CD4-positive, alpha-beta T cell treated with Interleukin-4 for 4 hours (primary cell): Measurements from ENCODE around the gene TRPM3.

Source experiments
- DNase-seq: peaks from one replicate; pipeline ENCODE4 v3.0.0-alpha.2; 2020

The TRPM3 gene

DNA sequence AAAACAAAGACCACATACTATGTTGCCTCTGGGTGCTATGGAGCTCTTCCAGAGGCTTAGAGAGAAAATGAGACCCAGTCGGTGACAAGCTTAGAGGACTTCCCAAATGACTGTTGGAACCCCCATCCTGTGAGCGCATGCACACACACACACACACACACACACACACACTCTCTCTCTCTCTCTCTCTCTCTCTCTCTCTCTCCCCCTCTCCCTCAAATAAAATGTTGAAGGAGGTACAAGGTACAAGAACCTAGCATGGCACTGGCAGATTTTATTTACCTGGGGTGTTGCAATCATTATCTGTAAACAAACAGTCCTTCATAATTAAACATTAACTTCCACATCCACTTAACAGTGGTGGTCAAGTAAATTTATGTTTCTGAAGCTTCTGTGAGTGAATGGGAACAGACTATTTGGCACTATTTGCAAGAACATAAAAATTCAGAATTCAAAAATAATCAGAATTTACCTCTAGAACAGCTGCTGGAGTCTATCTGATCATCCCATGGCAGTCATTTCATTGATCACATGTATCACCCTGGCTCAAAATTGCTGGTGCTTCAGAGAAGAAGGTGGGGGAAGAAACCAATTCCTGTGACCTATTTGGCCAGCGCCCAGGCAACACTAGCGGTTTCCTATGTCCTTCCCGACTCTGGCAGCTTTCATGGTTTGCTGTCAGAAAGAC is 24.9 kb downstream of the TRPM3 start:
- DNase-seq = no peak

DNA sequence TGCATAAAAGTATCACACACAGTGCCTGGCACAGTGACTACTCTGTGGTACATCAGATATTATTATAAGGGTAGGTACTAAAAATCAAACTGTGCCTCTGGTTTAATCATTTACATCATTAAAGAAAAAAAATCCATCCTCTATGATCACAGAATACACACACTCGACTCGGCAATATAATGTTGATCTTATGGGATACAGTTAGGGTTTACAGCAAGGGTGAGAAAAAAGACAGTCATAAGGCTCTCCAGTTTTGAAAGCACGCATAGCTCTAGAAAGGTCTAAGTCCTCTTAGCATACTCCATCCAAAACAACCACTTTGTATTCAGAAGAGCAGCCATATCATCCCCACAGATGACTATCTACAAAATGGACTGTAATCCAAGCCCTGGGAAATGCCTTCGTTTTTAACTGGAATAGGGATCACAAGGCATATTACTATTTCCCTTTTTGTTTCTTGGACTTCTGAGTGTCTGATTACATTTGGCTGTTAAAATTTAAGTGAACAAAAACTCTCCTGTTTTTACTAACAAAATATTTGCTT is 26.6 kb downstream of the TRPM3 start:
- no peak for DNase-seq

DNA sequence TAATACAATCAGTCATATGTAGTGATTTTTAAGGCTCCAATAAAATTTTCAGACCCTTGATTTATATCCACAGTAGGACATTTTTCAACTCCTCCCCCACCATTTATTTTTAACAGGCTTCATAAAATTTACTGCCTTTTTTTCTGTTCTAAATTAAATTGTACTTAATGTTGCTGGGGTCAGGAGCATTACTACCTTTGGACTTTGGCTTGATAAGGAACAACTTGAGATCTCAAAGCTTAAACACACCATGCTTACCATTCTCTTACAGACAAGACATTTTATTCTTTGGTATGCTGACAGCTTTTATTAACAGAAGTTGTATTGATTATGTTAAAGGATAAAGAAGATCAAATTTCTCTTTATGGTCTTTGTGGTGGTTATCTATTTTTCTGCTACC is 30.5 kb downstream of the TRPM3 start:
- DNase-seq = no peak

DNA sequence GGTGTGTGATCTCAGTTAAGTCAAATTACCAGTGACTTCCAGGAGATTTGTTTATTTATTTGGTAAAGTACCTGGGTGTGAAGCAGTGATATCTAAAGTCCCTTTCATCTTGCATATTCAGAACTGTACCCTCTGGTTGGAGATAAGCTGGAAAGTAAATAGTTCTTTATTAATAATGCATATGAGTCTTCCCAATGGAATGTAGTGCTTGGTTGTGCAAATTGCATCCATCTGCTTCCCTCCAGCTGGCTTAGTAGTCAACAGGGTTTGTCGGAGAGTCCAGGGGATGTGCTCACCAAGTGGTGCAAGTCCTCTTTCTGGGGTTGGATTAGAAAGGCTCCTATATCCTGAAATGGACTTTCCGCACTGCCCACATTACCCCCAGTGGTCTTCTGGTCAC is 42.0 kb downstream of the TRPM3 start:
- no peak for DNase-seq

DNA sequence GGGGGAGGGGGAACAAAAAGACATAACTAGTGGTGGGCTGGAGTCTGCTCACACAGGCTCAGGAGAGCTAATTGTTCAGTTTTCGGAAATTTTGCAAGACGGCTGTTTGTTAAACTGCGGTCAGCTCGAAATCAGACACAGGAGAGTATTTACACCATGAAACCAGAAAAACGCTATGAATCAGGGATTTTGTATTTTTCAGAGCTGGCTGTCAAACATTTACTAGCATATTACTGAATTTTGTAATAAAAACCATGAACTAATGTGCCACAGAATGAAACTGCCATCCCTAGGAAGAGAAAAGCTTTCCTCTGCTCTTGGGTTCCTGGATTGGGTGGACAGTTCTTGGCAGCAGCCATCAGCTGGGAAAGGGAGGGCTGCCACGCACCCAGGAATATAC is 45.3 kb downstream of the TRPM3 start:
- no peak for DNase-seq

DNA sequence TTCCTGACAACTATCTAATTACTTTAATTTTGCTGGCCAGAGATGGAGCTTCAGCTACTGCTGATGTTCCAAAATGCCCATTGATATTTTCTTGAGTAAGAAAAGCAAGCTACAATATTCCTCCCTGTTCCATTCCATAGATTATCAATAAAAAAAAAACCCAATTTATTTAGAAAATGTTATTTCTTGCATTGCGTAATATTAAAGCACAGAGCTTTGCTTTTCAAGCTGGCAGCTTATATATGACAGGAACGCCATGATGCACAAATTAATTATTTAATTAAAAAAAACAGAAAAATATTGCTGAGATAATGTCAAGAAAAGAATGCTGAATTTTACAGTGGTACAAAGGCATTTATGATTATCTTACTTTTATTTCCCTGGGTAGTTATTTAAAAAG is 47.9 kb downstream of the TRPM3 start:
- no peak for DNase-seq

DNA sequence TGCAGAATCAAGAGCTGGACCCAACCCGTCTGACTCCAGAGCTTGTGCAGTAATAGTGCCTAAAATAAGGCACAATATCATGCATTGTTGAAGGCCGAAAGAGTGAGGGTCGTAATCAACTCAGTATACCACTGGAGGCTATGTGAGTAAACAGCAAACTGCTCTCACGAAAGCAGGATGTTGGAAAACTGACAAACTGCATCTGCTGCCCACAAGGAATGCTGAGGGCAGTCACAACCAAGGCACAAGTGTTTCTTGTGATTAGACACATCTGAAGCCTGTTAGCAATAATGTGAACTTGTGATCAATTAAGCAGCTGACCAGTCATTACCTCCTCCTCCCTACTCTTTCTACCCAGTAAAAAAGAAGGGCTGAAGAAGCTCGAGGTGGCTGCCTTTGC is 48.8 kb downstream of the TRPM3 start:
- no peak for DNase-seq

DNA sequence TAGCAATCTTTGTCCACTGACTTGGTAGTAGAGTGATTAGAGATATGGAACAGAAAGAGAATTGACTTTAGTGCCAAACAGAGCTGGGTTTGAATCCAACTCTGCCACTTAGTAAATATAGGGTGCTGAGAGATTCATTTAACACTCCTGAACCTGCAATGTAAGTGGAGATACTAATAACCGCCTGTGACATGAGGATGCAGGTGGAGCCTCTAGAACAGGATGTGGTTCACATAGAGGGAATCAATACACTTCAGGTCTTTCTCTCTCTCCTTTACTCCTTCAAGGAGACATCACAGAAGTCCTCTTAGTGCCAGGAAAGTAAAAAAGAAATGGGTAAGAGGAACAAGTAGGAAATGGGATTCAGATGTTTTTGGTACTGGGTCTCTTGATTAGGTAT is 49.8 kb downstream of the TRPM3 start:
- DNase-seq = no peak

DNA sequence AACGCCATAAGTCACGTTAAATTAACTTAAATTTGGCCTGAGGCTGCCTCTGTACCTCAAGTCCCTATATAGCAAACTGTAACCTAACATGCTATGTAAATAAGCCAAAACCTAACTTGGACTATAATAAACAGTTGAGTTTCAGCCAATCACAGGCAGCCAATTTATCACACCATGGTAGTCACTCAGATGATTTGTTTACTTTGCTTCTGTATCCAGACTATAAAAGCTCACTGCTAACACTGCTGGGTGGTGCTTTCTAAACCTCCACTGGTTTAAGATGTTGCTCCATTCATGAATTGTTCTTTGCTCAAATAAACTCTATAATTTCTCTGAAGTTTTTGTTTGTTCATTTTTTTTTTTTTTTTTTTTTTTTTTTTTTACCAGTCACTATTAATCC is 62.8 kb downstream of the TRPM3 start:
- no peak for DNase-seq

DNA sequence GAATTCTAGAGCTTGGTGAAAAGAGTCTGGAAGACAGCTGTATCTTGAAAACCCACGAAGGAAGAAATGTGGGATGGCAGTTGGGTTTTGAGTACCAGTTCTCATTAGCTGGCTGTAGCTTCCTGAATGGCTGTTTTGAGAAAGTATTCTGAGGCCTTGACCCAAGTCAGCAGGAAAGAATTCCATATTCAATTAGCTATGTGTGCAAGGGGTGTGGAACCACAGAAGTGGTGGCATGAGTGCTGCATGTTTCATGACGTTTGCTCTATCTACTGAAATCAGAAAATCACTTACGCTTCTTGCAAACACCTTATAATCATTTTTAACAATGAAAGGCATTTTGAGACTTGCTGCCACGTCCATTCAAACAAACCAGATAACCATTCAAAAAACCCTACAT is 69.1 kb downstream of the TRPM3 start:
- no peak for DNase-seq

DNA sequence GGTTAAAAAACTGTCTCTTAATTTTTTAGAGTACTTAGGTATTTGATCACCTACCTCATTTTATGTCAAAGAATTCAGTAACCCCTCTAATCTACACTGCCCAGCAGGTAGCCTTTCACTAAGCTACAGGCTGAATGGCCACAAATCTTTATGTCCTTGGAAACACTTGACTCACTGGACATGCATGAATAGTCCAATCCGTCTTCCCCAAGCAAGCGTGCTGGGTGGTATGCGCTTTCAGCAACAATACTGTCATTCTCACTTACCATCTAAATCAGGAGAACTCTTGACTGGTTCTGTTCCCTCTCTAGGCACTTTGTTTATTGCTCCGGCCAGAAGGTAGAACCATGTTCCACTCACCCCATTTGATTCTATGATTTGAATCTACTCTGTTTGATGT is 73.1 kb downstream of the TRPM3 start:
- DNase-seq = no peak

DNA sequence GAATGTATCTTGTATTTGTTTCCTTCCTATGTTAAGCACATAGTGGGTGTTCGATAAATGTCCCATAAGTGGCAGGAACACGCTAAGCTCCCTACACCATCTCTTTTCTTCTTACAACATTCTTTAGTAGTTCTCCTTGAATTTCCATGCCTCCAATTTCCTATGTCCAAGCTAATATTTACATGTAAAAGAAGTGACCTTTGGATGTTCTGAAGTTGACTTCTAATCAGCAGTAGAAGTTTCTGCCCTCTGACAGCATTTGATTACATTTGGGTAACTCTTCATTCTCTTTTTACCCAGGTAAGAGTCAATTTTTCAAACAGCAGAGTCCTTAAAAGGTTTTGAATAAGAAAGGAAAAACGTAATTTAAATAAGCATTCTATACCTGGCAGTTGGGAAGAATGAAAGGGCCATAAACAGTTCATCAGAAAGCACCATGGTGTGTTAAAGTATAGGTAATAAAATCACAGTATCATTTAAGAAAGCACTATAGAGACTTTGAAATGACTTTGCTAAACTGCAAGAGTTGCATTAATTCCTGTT is 78.9 kb downstream of the TRPM3 start:
- no peak for DNase-seq

DNA sequence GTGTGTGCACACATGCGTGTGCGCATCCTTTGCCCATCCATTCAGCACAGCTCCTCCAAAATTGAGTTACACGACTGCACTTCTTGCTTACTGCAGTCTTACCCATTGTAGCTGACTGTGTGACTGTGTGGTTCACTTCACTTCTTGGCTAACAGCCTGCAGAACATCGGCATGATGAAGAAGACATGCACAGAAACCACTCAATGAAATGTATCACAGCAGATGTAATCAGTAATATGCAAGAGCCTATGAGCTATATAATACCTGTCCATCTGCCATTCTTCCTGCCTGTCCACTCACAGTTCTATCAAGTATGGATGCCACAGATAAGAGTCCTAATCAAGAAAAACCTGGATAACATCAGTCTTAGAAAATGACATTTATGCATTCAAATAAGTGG is 83.9 kb downstream of the TRPM3 start:
- no peak for DNase-seq

DNA sequence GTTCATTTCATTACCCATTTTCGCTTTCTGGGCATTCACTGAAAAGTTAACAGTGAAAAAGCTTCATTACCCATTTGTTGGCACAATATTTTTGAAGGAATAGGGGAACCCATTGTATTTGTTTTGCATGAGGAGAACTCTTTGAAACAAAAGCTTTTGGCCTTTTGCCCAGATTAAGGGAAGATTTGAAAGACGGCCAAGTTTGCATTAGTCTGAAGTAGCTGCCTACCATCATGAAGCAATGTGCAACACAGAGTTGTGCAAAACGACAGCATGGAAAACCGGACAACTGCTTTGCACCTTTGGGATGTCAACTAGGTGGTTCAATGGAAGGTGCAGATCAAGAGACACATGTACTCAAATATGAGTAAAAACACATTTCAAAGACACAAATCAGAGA is 84.9 kb downstream of the TRPM3 start:
- no peak for DNase-seq

DNA sequence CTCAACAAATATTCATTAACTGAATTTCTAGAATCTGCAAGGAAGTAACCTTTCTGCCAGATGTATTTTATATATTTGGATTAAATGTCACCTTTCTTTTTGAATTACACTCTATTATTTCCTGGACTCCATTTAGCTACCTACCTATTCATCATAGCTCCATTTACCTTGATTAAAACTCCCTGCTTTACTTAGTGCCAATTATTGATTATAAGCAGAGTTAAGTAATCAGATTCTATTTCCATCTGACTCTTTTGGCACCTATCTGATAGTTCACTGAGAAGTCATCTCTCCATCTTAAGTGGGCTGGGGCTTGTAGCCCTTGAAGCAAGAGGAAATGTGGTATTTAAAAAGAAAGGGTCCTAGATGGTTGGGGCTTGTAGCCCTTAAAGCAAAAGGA is 88.6 kb downstream of the TRPM3 start:
- no peak for DNase-seq

DNA sequence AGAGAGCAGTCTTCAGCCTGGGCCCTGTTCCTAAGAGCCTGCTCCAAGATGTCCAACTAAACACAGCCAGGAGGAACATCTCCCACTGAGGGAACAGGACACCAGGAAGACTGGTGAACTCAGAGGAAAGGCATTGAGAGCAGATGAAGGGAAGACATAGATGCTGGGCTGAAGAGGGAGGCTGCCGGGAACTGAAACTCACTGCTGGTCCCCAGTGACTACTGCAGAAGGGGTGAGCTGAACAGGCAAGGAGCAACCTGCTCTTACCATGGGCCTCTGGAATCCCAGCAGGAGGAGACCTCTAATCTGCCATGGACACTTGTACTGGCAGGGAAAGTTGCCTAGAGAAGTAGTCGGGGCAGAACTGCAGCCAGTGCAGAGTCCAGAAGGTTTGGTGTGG is 95.7 kb downstream of the TRPM3 start:
- no peak for DNase-seq

DNA sequence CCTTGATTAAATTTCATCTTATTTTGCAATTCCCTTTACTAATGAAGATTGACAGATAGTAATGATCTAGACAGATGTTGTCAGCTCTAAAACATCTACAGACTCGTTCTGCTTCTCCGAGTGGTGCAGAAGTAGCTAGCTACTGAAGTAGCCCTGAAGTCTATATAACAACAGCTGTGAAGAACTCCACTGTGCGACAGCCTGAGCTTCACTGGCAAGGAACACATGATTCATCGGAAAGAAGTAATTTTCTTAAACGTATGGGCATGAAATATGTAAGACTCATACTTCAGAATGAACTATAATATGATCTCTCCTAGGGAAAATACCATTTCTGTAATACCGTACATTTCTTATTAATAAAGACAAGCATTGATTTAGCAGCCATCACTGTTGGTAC is 96.2 kb downstream of the TRPM3 start:
- no peak for DNase-seq

DNA sequence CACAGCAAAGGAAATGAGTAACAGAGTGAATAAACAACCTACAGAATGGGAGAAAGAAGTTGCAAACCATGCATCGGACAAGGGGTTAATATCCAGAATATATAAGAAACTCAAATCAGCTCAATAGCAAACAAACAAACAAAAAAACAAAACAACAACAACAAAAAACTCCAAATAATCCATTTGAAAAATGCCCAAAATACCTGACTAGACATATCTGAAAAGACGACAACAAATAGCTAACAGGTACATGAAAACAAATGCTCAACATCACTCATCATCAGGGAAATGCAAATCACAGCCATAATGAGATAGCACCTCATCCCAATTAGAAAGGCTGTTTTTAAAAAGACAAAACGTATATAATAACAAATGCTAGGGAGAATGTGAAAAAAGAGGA is 111.2 kb downstream of the TRPM3 start:
- DNase-seq = no peak

DNA sequence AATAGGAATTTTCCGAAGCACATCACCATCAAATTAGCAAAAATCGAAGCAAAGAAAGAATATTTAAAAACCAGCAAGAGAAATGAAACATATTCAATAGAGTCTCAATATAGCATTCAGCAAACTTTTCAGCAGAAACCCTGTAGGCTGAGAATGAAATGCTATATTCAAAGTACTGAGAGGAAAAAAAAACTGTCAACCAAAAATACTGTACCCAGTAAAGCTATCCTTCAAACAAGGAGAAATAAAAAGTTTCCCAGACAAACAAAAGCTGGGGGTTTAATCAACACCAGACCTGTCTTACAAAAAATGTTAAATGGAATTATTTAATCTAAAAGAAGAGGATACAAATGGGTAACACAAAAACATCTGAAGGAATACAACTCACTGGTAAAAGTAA is 116.0 kb downstream of the TRPM3 start:
- DNase-seq = no peak

DNA sequence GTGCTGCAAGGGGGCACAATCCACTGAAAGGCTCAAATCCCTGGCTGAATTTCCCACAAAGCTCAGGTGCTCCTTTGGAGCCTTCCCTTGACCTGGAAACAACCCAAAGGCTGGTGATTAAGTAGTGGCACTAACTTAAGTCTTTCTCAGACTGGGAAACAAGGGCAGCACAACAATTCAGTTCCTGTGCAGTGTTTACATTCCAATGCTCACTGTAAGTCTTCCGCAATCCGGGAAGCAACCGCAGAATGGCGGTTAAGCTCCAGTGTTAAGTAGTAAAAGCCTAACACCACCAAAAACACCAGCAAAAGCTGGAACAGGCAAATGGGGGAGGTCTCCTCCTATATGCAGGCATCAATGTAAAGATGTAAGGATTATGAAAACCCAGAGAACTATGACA is 117.2 kb downstream of the TRPM3 start:
- no peak for DNase-seq

DNA sequence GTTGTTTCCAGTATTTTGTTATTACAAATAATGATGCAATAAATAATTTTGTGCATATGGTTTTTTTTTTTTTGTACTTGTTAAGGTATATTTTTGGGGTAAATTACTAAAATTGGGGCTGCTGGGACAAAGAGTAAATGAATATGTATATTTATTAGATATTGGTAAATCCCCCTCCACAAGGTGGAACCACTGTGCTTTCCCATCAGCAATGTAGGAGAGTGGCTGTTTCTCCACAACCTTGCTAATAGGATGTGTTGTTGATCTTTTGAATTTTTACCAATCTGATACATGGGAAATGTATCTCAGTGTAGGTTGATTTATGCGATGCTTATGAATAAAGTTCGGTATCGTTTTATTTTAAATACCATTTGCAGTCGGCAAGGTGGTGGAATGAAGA is 118.1 kb downstream of the TRPM3 start:
- DNase-seq = no peak

DNA sequence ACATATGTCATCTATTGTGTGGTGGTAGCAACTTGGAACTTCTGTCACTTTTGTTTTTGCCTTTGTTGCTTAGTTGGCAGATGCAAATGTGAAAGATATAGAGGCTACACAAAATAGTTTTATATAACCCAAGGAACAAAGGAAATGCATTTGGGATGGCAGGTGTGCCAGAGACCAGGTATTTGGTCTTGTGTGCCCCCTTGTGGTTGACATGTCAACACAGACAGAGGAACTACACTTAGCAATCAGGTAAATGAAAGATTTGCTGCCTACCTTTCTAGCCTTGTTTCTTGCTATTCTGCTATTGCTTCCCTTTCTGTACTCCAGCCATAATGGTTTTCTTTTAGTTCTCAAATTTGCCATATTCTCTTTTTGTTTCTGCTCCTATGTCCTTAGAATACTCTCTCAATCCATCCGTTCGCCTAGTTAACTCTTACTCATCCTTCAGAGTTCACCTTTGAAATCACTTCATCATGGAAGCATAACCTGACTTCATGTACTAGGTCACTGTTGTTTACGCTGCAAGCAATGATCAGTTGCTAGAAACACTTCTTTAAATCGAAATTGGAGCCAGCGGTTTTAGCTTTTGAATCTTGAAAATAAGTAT is 119.5 kb downstream of the TRPM3 start:
- no peak for DNase-seq

DNA sequence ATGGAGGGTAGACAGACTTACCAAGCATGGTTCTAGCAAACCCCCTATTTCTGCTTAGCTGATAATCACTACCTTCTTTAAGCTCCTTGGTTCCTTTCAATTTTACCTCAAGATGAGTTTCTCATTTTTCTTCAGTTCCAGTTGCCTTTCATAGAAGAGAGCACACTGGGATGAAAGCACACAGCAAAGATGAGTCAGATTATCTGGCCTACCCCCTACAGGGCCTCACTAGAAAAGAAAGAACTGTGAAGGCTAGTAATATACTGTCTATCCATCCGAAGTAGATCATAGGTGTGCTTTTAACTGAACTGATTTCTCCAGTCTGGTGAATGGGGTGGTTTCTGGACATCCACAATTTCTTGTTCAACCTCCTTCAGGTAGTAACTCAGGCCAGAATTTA is 122.5 kb downstream of the TRPM3 start:
- no peak for DNase-seq

DNA sequence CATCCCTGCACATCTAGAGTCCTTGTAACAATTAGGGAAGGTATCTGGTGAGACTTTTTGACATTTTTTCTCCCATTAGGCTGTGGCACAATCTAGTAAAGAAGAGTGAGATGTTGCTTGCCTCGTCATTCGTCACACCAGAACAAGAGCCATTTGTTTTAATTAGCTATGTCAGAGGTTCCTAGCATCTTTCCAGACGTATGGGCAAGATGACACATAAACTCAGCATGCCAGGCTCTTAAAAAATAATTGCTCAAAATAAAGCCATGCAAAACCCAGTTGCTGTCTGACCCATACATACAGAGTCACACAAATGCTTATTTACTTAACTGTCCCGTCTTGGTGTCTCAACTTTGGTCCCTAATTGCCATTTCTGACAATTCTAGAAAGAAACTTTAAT is 125.9 kb downstream of the TRPM3 start:
- DNase-seq = no peak

DNA sequence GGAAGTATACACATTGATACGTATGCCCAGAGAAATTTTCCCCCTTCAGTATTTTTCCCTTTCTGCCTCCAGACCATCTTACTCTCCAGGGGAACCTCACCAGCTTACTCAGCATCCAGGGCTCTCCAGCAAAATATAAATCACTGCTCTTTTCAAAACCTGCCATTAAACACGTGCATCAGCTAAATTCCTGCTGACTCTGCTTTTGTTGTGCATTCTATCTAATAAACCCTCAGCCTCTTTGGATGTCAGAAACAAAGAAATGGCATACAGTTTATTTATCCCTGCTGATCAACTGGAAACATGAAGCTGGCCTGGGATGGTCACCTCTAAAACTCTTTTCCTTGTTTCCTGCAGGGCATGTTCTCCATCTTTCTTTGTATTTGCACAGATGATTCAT is 126.8 kb downstream of the TRPM3 start:
- no peak for DNase-seq
